IMR-90 (cell line): Measurements from ENCODE around the gene DIP2C. TPM values are rescaled to one million over a fixed set of nuclear protein-coding genes. Genes with fewer than 3 reads are reported as not detected.

ENCODE experiments used
- ATAC-seq: fragments of 200-7000 bp; cut with Tn5 transposase; 2 replicates; pipeline ENCODE4 v1.9.1; 2020; ENCODE audit warnings: low read depth, mild to moderate bottlenecking, moderate library complexity
- BruUV-seq: library from RNA; stranded (reverse); fragments of 400-500 nt; replicated peaks from 2 replicates; lab custom pipeline; 2021; lab: Mats Ljungman, UMichigan
- CTCF ChIA-PET: fragments of 300-600 bp; formaldehyde crosslinking; extraction: SDS; loops from one replicate; lab custom pipeline; 2021; ENCODE audit warnings: antibody characterized with exemption; lab: Yijun Ruan, JAX
- POLR2A ChIA-PET: fragments of 300-600 bp; sonication (Branson Sonifier 250); formaldehyde crosslinking; loops from one replicate; lab custom pipeline; 2022; ENCODE audit warnings: antibody characterized with exemption; ENCODE audit not compliant: unreplicated experiment; lab: Charles Lee
- DNase-seq: peaks from one replicate; pipeline ENCODE4 v3.0.0; 2013
- H2AFZ ChIP-seq: replicated peaks from 2 replicates; pipeline ENCODE3; 2013; ENCODE audit warnings: low read length, mild to moderate bottlenecking; ENCODE audit not compliant: poor library complexity
- H2AK5ac ChIP-seq: 2 replicates; pipeline ENCODE4 v1.6.1; 2013; ENCODE audit warnings: low read depth, low read length, inconsistent platforms
- H2AK9ac ChIP-seq: replicated peaks from 2 replicates; pipeline ENCODE3; 2013; ENCODE audit warnings: mild to moderate bottlenecking, low read depth, low read length, moderate library complexity; ENCODE audit not compliant: poor library complexity
- H2BK120ac ChIP-seq: 2 replicates; pipeline ENCODE4 v1.6.1; 2013; ENCODE audit warnings: low read depth, low read length, inconsistent platforms
- H2BK15ac ChIP-seq: 3 replicates; pipeline ENCODE4 v1.6.1; 2013; ENCODE audit warnings: low read depth, low read length, inconsistent platforms
- H2BK20ac ChIP-seq: 2 replicates; pipeline ENCODE4 v1.6.1; 2013; ENCODE audit warnings: low read depth, mild to moderate bottlenecking, inconsistent platforms, low read length, moderate library complexity
- H2BK5ac ChIP-seq: 2 replicates; pipeline ENCODE4 v1.6.1; 2013; ENCODE audit warnings: mild to moderate bottlenecking, low read depth, low read length, inconsistent platforms; ENCODE audit not compliant: poor library complexity, severe bottlenecking
- H3K14ac ChIP-seq: replicated peaks from 2 replicates; pipeline ENCODE4 v1.6.1; 2013; ENCODE audit warnings: low read depth, low read length, inconsistent platforms
- H3K18ac ChIP-seq: 2 replicates; pipeline ENCODE4 v1.6.1; 2013; ENCODE audit warnings: low read depth, low read length, control low read depth
- H3K23ac ChIP-seq: 2 replicates; pipeline ENCODE4 v1.6.1; 2013; ENCODE audit warnings: low read depth, low read length, inconsistent platforms
- H3K27ac ChIP-seq: 2 replicates; pipeline ENCODE4 v1.5.1; 2013; ENCODE audit warnings: mild to moderate bottlenecking, control low read depth, low read length; ENCODE audit not compliant: insufficient read depth
- H3K27me3 ChIP-seq: 2 replicates; pipeline ENCODE4 v1.6.1; 2013; ENCODE audit warnings: low read length; ENCODE audit not compliant: control insufficient read depth, insufficient read depth
- H3K36me3 ChIP-seq: 2 replicates; pipeline ENCODE4 v1.6.1; 2013; ENCODE audit warnings: low read length, mixed read lengths; ENCODE audit not compliant: control insufficient read depth, insufficient read depth
- H3K4ac ChIP-seq: 2 replicates; pipeline ENCODE4 v1.6.1; 2013; ENCODE audit warnings: low read depth, low read length, inconsistent platforms
- H3K4me1 ChIP-seq: 2 replicates; pipeline ENCODE4 v1.6.1; 2013; ENCODE audit warnings: low read length, mixed read lengths; ENCODE audit not compliant: control insufficient read depth, insufficient read depth
- H3K4me2 ChIP-seq: 2 replicates; pipeline ENCODE4 v1.6.1; 2013; ENCODE audit warnings: low read depth, mild to moderate bottlenecking, control low read depth, low read length, moderate library complexity
- H3K4me3 ChIP-seq: 2 replicates; pipeline ENCODE4 v1.5.1; 2013; ENCODE audit warnings: low read depth, mild to moderate bottlenecking, control low read depth, low read length, moderate library complexity; ENCODE audit not compliant: insufficient read depth
- H3K56ac ChIP-seq: 2 replicates; pipeline ENCODE4 v1.6.1; 2013; ENCODE audit warnings: low read length, inconsistent platforms; ENCODE audit not compliant: insufficient read depth; ENCODE audit errors: extremely low read depth
- H3K79me1 ChIP-seq, 2 experiments: 2 replicates each; pipeline ENCODE4 v1.6.1; 2013; ENCODE audit warnings: low read length in 2 of 2, inconsistent platforms in 1 of 2, low read depth in 1 of 2
- H3K9ac ChIP-seq: 2 replicates; pipeline ENCODE4 v1.6.1; 2013; ENCODE audit warnings: low read depth, low read length, control low read depth
- H3K9me1 ChIP-seq: 2 replicates; pipeline ENCODE4 v1.6.1; 2013; ENCODE audit warnings: low read length, inconsistent platforms; ENCODE audit not compliant: insufficient read depth
- H3K9me3 ChIP-seq: 2 replicates; pipeline ENCODE4 v1.6.1; 2013; ENCODE audit warnings: low read length; ENCODE audit not compliant: control insufficient read depth, insufficient read depth
- H4K20me1 ChIP-seq: 2 replicates; pipeline ENCODE4 v1.6.1; 2013; ENCODE audit warnings: low read length, inconsistent platforms; ENCODE audit not compliant: insufficient read depth
- H4K5ac ChIP-seq: 2 replicates; pipeline ENCODE4 v1.6.1; 2013; ENCODE audit warnings: mild to moderate bottlenecking, low read depth, low read length, control low read depth
- H4K8ac ChIP-seq, 2 experiments: 2 replicates each; pipeline ENCODE4 v1.6.1; 2013; ENCODE audit warnings: low read depth in 2 of 2, low read length in 2 of 2, control low read depth in 1 of 2, inconsistent platforms in 1 of 2
- H4K91ac ChIP-seq: 2 replicates; pipeline ENCODE4 v1.6.1; 2013; ENCODE audit warnings: low read depth, low read length, inconsistent platforms; ENCODE audit not compliant: insufficient read depth
- BHLHE40 ChIP-seq: fragments of 150-350 bp; IDR thresholded peaks from 2 replicates; pipeline ENCODE4 v1.6.1; 2016; ENCODE audit warnings: mild to moderate bottlenecking, low read depth, low read length
- MAFK ChIP-seq: IDR thresholded peaks from 2 replicates; pipeline ENCODE4 v1.6.1; 2012; ENCODE audit warnings: low read depth, low read length, improper control_type of control experiment
- WGBS, 2 experiments: methylation state at CpG; one replicate each; pipeline versions ENCODE4 v1.1.5 to v1.1.7; 2013; ENCODE audit warnings: missing lambda C conversion rate in 2 of 2; ENCODE audit not compliant: insufficient read length in 1 of 2; ENCODE audit errors: extremely low coverage in 2 of 2; 5-methylcytosine and 5-hydroxymethylcytosine counted together
- dilution Hi-C: fragments of 300-500 bp; cut with HindIII; formaldehyde crosslinking; loops from one replicate; pipeline ENCODE4 v1.14.3; 2018; ENCODE audit warnings: low sequenced_read_pairs; ENCODE audit not compliant: unreplicated experiment
- in situ Hi-C: fragments of 300-500 bp; cut with MboI; formaldehyde crosslinking; loops from 3 replicates; pipeline ENCODE4 v1.14.3; 2019; ENCODE audit warnings: low sequenced_read_pairs, inconsistent platforms, mixed read lengths
- intact Hi-C: fragments of 100-400 bp; cut with micrococcal nuclease; formaldehyde crosslinking; loops from 2 replicates; pipeline ENCODE4 v1.10.0; 2022
- polyA plus RNA-seq, 3 experiments: library from polyadenylated mRNA; depleted of rRNA; stranded (reverse); fragments of >200 nt; gene quantifications; 2 replicates each; pipeline ENCODE4 v1.2.3, GENCODE V29; 2012; ENCODE audit warnings: low replicate concordance in 1 of 3
- total RNA-seq: library from RNA; depleted of rRNA; stranded (reverse); fragments of >200 nt; gene quantifications from 2 replicates; pipeline ENCODE4 v1.2.3, GENCODE V29; 2012

Gene DIP2C
- total and polyA plus RNA-seq, 2 of the 4 experiments (the other 2 are of a cell fraction) = 8.6 to 17.3 TPM

DNA sequence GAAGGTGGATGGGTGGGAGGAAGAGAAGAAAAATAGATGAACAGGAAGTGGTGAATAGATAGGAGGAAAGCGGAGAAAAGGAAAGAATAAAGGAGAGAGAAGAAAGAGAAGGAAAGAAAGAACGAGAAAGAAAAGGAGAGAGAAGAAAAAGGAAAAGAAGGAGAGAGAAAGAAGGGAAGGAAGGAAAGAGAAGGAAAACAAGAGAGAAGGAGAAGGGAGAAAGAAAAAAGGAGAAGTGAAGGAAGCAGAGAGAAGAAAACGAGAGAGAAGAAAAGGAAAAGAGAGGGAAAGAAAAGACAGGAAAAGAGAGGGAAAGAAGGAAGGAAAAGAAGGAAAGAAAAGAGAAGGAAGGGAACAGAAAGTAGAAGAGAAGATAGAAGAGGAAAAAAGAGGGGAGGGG is 211.8 kb downstream of the DIP2C start:
- Histone ChIP-seq H2BK20ac (no peak overlapping the region), H3K27ac (no peak overlapping the region), H2AFZ (no peak overlapping the region), H3K9ac (no peak overlapping the region), H2BK15ac (no peak overlapping the region), H4K5ac (no peak overlapping the region), H3K18ac (no peak overlapping the region), H3K36me3 (peaks cover 23% of the 10 kb centered on the region), H2AK9ac (no peak overlapping the region), H3K23ac (no peak overlapping the region), H4K91ac (no peak overlapping the region), H3K9me1 (peaks cover 25% of the 10 kb centered on the region), H3K4ac (no peak overlapping the region), H2BK5ac (no peak overlapping the region), H3K27me3 (no peaks in the 10 kb centered on the region), H3K9me3 (no peaks in the 10 kb centered on the region), H3K4me3 (no peak overlapping the region), H4K8ac (no peak overlapping the region), H3K14ac (no peak overlapping the region), H3K79me1 (peaks cover 24 to 73% of the 10 kb centered on the region in 2 experiments), H2BK120ac (no peak overlapping the region), H3K4me2 (no peak overlapping the region), H3K56ac (no peak overlapping the region), H4K20me1 (peaks cover 19% of the 10 kb centered on the region), H2AK5ac (no peak overlapping the region), H3K4me1 (peaks cover 2% of the 10 kb centered on the region; the same call in 1 of the 2 replicates)
- no TSS peak for BruUV-seq
- ATAC-seq (no peak), DNase-seq (no peak)
- no peak for TF ChIP-seq MAFK
- no peak for TF ChIP-seq BHLHE40
- ChIA-PET POLR2A (no interaction called here), CTCF (no interaction called here)
- dilution Hi-C loops (no loop called here), in situ Hi-C loops (no loop called here), intact Hi-C loops (no loop called here)
- 95 to 100% methylated on average over 2 to 3 of the region's 3 CpGs for WGBS, 2 experiments
